Natural killer cell (primary cell): Measurements from ENCODE around the gene VEZT. TPM values are rescaled to one million over a fixed set of nuclear protein-coding genes. Genes with fewer than 3 reads are reported as not detected.

ENCODE experiments used
- ATAC-seq, 3 donors: fragments of 150-1000 bp in 2 of 3; fragments of 200-7000 bp in 1 of 3; cut with Tn5 transposase; 1 replicate in 1 of 3; 2 replicates in 2 of 3; pipeline ENCODE4 v1.10.0; 2021; ENCODE audit warnings: mild to moderate bottlenecking in 2 of 3, moderate library complexity in 2 of 3
- DNase-seq, 2 donors: peaks; one replicate each; pipeline versions ENCODE4 v3.0.0 to v3.0.0-alpha.2; 2013 to 2021; ENCODE audit warnings: mixed read lengths in 1 of 2
- H3K27ac ChIP-seq: one replicate; pipeline ENCODE4 v1.5.1; 2013; ENCODE audit warnings: mild to moderate bottlenecking, low read length
- H3K27me3 ChIP-seq: one replicate; pipeline ENCODE4 v1.6.1; 2013; ENCODE audit warnings: low read length; ENCODE audit not compliant: control insufficient read depth, insufficient read depth
- H3K36me3 ChIP-seq: one replicate; pipeline ENCODE4 v1.6.1; 2013; ENCODE audit warnings: low read length; ENCODE audit not compliant: control insufficient read depth, insufficient read depth
- H3K4me1 ChIP-seq: one replicate; pipeline ENCODE4 v1.6.1; 2013; ENCODE audit warnings: low read length; ENCODE audit not compliant: control insufficient read depth, insufficient read depth
- H3K4me3 ChIP-seq: one replicate; pipeline ENCODE4 v1.5.1; 2013; ENCODE audit warnings: low read length
- H3K9me3 ChIP-seq: one replicate; pipeline ENCODE4 v1.6.1; 2013; ENCODE audit warnings: low read length; ENCODE audit not compliant: control insufficient read depth, insufficient read depth
- H3K27ac Mint-ChIP-seq, 2 donors: one replicate each; pipeline ENCODE4 v1.8.0; 2022; ENCODE audit warnings: mild to moderate bottlenecking in 2 of 2, mixed read lengths in 2 of 2, moderate library complexity in 1 of 2
- H3K27me3 Mint-ChIP-seq, 2 donors: one replicate each; pipeline ENCODE4 v1.8.0; 2022; ENCODE audit warnings: low read depth in 2 of 2, mixed read lengths in 2 of 2
- H3K36me3 Mint-ChIP-seq: one replicate; pipeline ENCODE4 v1.8.0; 2022; ENCODE audit warnings: mixed read lengths
- H3K4me1 Mint-ChIP-seq, 2 donors: one replicate each; pipeline ENCODE4 v1.8.0; 2022; ENCODE audit warnings: mixed read lengths in 2 of 2
- H3K4me3 Mint-ChIP-seq: one replicate; pipeline ENCODE4 v1.8.0; 2022; ENCODE audit warnings: mild to moderate bottlenecking, moderate library complexity, mixed read lengths
- H3K9me3 Mint-ChIP-seq, 2 donors: one replicate each; pipeline ENCODE4 v1.8.0; 2022; ENCODE audit warnings: mixed read lengths in 2 of 2
- WGBS: methylation state at CpG from one replicate; pipeline ENCODE4 v1.1.7; 2013; ENCODE audit warnings: missing lambda C conversion rate; ENCODE audit not compliant: insufficient coverage; 5-methylcytosine and 5-hydroxymethylcytosine counted together
- intact Hi-C: fragments of 100-400 bp; cut with micrococcal nuclease; formaldehyde crosslinking; loops from one replicate; pipeline ENCODE4 v1.14.2; 2022
- total RNA-seq, 4 donors: library from RNA; stranded (reverse); fragments of 120-200 nt in 1 of 4; gene quantifications; one replicate each; pipeline versions ENCODE4 v1.2.3 to v1.2.4, GENCODE V29; 2013 to 2022
- TF ChIP-seq, protein P1 (sequence below): fragments of 200-600 bp; IDR thresholded peaks from one replicate; pipeline ENCODE4 v1.8.0; 2022; ENCODE audit warnings: antibody characterized with exemption

VEZT gene
- total RNA-seq, 3 donors from 2014 or later (not counting 1 experiment from before 2014, with no cell fraction given): 32.7 to 37.0 (median 35.1) TPM

DNA sequence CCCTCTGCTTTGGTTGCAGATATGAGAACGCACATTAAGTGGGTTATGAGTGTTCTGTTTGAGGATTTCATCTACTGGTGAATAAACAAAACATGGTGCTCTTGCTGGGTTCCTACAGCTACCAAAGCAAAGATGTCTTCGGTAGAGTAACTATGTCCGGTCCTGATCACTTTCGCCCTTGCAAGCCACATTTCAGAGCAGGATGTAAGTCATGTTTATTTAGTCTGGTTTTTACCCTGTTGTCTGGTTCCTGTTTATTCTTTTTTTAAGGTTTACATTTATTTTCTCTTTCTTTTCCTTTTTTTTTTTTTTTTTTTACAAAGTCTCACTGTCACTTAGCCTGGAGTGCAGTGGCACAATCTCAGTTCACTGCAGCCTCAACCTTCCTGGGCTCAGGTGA lies 99.2 kb downstream of the VEZT start:
- TF ChIP-seq, protein P1, sequence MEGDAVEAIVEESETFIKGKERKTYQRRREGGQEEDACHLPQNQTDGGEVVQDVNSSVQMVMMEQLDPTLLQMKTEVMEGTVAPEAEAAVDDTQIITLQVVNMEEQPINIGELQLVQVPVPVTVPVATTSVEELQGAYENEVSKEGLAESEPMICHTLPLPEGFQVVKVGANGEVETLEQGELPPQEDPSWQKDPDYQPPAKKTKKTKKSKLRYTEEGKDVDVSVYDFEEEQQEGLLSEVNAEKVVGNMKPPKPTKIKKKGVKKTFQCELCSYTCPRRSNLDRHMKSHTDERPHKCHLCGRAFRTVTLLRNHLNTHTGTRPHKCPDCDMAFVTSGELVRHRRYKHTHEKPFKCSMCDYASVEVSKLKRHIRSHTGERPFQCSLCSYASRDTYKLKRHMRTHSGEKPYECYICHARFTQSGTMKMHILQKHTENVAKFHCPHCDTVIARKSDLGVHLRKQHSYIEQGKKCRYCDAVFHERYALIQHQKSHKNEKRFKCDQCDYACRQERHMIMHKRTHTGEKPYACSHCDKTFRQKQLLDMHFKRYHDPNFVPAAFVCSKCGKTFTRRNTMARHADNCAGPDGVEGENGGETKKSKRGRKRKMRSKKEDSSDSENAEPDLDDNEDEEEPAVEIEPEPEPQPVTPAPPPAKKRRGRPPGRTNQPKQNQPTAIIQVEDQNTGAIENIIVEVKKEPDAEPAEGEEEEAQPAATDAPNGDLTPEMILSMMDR: no peak

DNA sequence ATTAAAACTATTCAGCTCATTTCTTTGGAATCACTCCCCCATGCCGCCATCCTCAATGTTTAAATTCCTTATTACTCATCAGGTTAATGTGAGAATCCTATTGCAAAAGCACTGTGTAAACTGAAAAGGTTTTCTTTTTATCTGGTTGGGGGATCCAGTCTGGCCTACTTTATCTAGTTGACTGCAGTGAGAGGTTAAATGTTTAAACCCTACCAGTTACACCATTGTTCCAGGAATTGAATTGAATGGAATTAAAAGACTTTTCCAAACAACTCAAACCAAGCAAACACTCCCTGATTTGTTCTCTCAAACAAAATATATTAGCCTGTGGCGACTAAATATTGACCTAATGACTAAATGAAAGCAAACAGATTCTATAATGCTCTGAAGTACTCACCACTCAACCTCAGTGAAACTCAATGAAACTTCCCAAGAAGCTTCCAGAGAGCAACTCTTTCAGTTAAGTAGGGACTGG lies 100.5 kb downstream of the VEZT start:
- WGBS: 100% methylated on average over 2 of the region's 2 CpGs
- no peak overlapping the region for H3K4me3 Mint-ChIP-seq
- H3K4me1 Mint-ChIP-seq: no peaks in the 10 kb centered on the region
- no peaks in the 10 kb centered on the region for H3K9me3 ChIP-seq
- no peak for DNase-seq
- ATAC-seq: no peak
- H3K36me3 ChIP-seq: no peaks in the 10 kb centered on the region
- TF ChIP-seq, protein P1: no peak
- no peaks in the 10 kb centered on the region for H3K36me3 Mint-ChIP-seq
- no peaks in the 10 kb centered on the region for H3K27me3 ChIP-seq
- no peak overlapping the region for H3K27ac Mint-ChIP-seq
- H3K27me3 Mint-ChIP-seq: peaks cover 7 to 10% of the 10 kb centered on the region in 2 donors
- H3K4me3 ChIP-seq: no peak overlapping the region
- intact Hi-C loops: no loop called here
- H3K4me1 ChIP-seq: no peaks in the 10 kb centered on the region
- H3K9me3 Mint-ChIP-seq: no peaks in the 10 kb centered on the region
- no peak overlapping the region for H3K27ac ChIP-seq

More for the DNA sequence above, 99.2 kb downstream of the VEZT start:
- Histone ChIP-seq H3K27me3 (no peaks in the 10 kb centered on the region), H3K9me3 (no peaks in the 10 kb centered on the region), H3K4me3 (no peak overlapping the region), H3K36me3 (no peaks in the 10 kb centered on the region), H3K27ac (no peak overlapping the region), H3K4me1 (no peaks in the 10 kb centered on the region)
- Mint-ChIP-seq H3K4me3 (no peak overlapping the region), H3K9me3 (no peaks in the 10 kb centered on the region), H3K27ac (no peak overlapping the region), H3K36me3 (no peaks in the 10 kb centered on the region), H3K27me3 (peaks cover 0 to 4% of the 10 kb centered on the region in 2 donors), H3K4me1 (no peaks in the 10 kb centered on the region)
- DNase-seq (no peak), ATAC-seq (no peak)
- WGBS: 89% methylated on average over 4 of the region's 4 CpGs
- intact Hi-C loops: no loop called here

DNA sequence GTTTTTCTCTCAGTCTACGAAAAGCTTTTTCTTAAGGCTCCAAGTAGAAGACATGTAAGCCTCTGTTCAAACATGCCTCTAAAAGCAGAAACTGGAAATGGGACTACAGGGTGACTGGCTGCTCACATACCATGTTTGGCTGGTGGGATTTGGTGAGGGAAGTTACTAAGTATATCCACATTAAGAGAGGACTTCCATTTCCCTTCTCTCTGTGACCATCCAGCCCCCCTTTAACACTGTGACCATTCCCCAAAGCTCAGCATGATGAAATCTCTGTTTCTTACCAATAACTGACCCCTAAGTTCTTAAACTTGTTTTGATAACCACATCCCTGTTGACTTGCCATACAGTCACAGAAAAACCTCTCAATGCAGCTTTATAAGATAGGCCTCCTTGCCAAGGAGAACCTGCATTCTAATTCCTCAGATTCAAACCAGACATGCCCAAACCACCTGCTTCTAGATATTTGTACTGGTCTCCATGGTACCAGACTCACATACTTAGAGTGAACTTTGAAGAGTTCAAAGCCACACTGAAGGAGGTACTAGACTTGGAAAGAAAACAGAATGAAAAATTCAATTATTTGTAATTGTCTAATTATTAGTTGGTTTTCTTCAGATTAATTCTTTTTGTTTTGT lies 102.2 kb downstream of the VEZT start:
- H3K4me1 ChIP-seq: no peaks in the 10 kb centered on the region
- TF ChIP-seq, protein P1: no peak
- no peak overlapping the region for H3K4me3 ChIP-seq
- H3K4me3 Mint-ChIP-seq: no peak overlapping the region
- H3K27me3 ChIP-seq: no peaks in the 10 kb centered on the region
- no peak for DNase-seq
- peaks cover 3 to 10% of the 10 kb centered on the region in 2 donors for H3K27me3 Mint-ChIP-seq
- H3K36me3 Mint-ChIP-seq: no peaks in the 10 kb centered on the region
- no peak overlapping the region for H3K27ac ChIP-seq
- no peaks in the 10 kb centered on the region for H3K4me1 Mint-ChIP-seq
- H3K9me3 Mint-ChIP-seq: no peaks in the 10 kb centered on the region
- no peak for ATAC-seq
- H3K9me3 ChIP-seq: no peaks in the 10 kb centered on the region
- intact Hi-C loops: no loop called here
- no peak overlapping the region for H3K27ac Mint-ChIP-seq
- 86% methylated on average over 1 of the region's 1 CpG for WGBS
- H3K36me3 ChIP-seq: no peaks in the 10 kb centered on the region
